CD4-positive, CD25-positive, alpha-beta regulatory T cell (primary cell): ENCODE data around the gene CCNQ. TPM values are rescaled to one million over a fixed set of nuclear protein-coding genes. Genes with fewer than 3 reads are reported as not detected.

Experiments
- ATAC-seq, 2 donors: fragments of 150-1000 bp; cut with Tn5 transposase; one replicate each; pipeline ENCODE4 v1.10.0; 2021; ENCODE audit warnings: low read depth in 2 of 2, moderate number of reproducible peaks in 2 of 2, moderate library complexity in 1 of 2
- DNase-seq, 3 donors: peaks; one replicate each; pipeline versions ENCODE4 v3.0.0 to v3.0.0-alpha.2; 2012 to 2022; ENCODE audit warnings: mixed read lengths in 1 of 3
- H3K27ac ChIP-seq: one replicate; pipeline ENCODE4 v1.7.0; 2013; ENCODE audit warnings: mild to moderate bottlenecking, low read length; ENCODE audit not compliant: insufficient read depth, poor library complexity, severe bottlenecking
- H3K27me3 ChIP-seq: one replicate; pipeline ENCODE4 v1.7.0; 2013; ENCODE audit warnings: low read length; ENCODE audit not compliant: control insufficient read depth, insufficient read depth
- H3K36me3 ChIP-seq: one replicate; pipeline ENCODE4 v1.7.0; 2013; ENCODE audit warnings: mild to moderate bottlenecking, low read length, moderate library complexity; ENCODE audit not compliant: control insufficient read depth, insufficient read depth
- H3K4me1 ChIP-seq: 2 replicates; pipeline ENCODE4 v1.7.0; 2013; ENCODE audit warnings: mild to moderate bottlenecking, low read length; ENCODE audit not compliant: insufficient read depth, control insufficient read depth, poor library complexity, severe bottlenecking
- H3K4me3 ChIP-seq: one replicate; pipeline ENCODE4 v1.7.0; 2013; ENCODE audit warnings: low read depth, mild to moderate bottlenecking, low read length, moderate library complexity
- H3K9me3 ChIP-seq, 2 experiments: 1 replicate in 1 of 2; 2 replicates in 1 of 2; pipeline ENCODE4 v1.7.0; 2013; ENCODE audit warnings: low read length in 2 of 2, mild to moderate bottlenecking in 1 of 2, moderate library complexity in 1 of 2; ENCODE audit not compliant: control insufficient read depth in 2 of 2
- H3K27ac Mint-ChIP-seq, 3 donors: one replicate each; pipeline ENCODE4 v1.8.0; 2020 to 2022; ENCODE audit warnings: mild to moderate bottlenecking in 3 of 3, mixed read lengths in 3 of 3, moderate library complexity in 2 of 3
- H3K27me3 Mint-ChIP-seq: one replicate; pipeline ENCODE4 v1.8.0; 2022; ENCODE audit warnings: mild to moderate bottlenecking, mixed read lengths
- H3K36me3 Mint-ChIP-seq: one replicate; pipeline ENCODE4 v1.8.0; 2020; ENCODE audit warnings: mixed read lengths
- H3K4me1 Mint-ChIP-seq, 4 donors: one replicate each; pipeline ENCODE4 v1.8.0; 2020 to 2022; ENCODE audit warnings: mixed read lengths in 4 of 4, mild to moderate bottlenecking in 1 of 4
- H3K4me3 Mint-ChIP-seq, 4 donors: one replicate each; pipeline ENCODE4 v1.8.0; 2020 to 2022; ENCODE audit warnings: mild to moderate bottlenecking in 4 of 4, mixed read lengths in 4 of 4, moderate library complexity in 3 of 4
- H3K9me3 Mint-ChIP-seq, 7 donors: one replicate each; pipeline ENCODE4 v1.8.0; 2020 to 2022; ENCODE audit warnings: mixed read lengths in 7 of 7, mild to moderate bottlenecking in 3 of 7, moderate library complexity in 2 of 7
- polyA plus RNA-seq, 4 donors: library from polyadenylated mRNA; unstranded; fragments of 300-500 nt; fragmentation: Illumina TruSeq; gene quantifications; one replicate each; pipeline ENCODE4 v1.2.3, GENCODE V29; 2021
- total RNA-seq: library from RNA; stranded (reverse); gene quantifications from one replicate; pipeline ENCODE4 v1.2.3, GENCODE V29; 2022

CCNQ gene
- total and polyA plus RNA-seq, 5 donors from 2014 or later, result 23.8 to 78.4 (median 76.8) TPM

DNA sequence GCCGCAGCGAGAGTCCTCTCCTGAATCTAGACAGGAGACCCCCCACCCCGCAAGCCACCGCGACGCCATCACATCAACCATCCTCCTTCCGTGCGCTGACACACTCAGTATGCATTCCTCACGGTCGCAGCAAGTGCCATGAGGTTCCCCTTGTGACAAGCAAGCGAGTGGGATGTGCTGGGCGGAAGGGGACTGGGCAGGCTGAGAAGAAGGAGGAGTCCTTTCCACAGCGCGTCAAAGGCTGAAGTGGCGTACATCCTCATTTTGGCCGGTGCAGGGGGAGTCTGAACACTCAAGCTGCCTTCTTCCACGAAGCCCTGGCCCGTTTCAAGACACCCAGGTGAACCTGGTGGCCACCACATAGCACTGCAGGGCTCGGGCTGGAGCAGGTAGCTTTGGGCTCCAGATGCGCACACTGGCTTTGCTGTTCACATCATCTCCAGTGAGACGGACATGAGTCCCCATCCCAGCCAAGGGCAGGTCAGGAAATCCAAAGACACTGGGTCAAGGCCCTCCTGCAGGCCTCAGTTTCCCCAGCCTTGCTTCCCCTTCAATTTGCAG is 30.4 kb downstream of the CCNQ start:
- H3K36me3 Mint-ChIP-seq, result no peaks in the 10 kb centered on the region
- no peak overlapping the region for H3K27ac Mint-ChIP-seq
- no peak overlapping the region for H3K4me3 Mint-ChIP-seq
- H3K9me3 ChIP-seq, result no peaks in the 10 kb centered on the region
- DNase-seq, result no peak
- no peaks in the 10 kb centered on the region for H3K27me3 ChIP-seq
- no peaks in the 10 kb centered on the region for H3K4me1 ChIP-seq
- no peaks in the 10 kb centered on the region for H3K36me3 ChIP-seq
- H3K27me3 Mint-ChIP-seq, result no peaks in the 10 kb centered on the region
- H3K27ac ChIP-seq, result no peak overlapping the region
- H3K4me3 ChIP-seq, result no peak overlapping the region
- ATAC-seq, result no peak
- peaks cover 0 to 4% (median 0%) of the 10 kb centered on the region in 4 donors for H3K4me1 Mint-ChIP-seq
- no peaks in the 10 kb centered on the region for H3K9me3 Mint-ChIP-seq

DNA sequence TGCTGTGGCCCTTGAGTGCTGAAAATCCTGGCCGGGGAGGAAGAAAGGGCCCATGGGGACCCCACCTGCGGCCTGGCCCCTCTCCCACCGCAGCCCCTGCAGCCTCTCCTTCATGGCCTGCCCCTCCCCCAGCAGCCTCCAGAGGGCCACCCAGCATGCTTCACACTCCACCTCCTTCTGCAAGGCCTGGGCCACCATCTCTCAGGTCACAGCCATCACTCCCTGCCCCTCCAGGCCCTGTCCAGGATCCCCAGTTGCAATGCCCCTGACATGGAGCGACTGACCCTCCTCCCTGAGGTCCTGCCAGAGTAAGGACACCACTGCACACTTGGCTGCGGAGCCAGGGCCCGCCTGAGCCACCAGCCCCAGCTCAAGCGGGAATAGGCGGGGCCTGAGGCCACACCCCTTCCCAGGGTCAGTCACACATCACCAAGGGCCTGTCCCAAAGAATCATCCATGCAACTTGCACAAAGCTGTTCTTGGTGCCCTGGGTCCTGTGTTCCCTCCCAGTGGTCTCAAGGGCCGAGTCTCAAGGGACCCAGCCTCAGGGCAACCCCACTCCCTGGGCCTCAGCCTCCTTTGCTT is 32.9 kb downstream of the CCNQ start:
- H3K4me1 Mint-ChIP-seq, result peaks cover 0 to 1% (median 0%) of the 10 kb centered on the region in 4 donors
- Histone ChIP-seq H3K27me3 (no peaks in the 10 kb centered on the region), H3K4me1 (no peaks in the 10 kb centered on the region), H3K9me3 (no peaks in the 10 kb centered on the region), H3K27ac (no peak overlapping the region), H3K4me3 (no peak overlapping the region), H3K36me3 (no peaks in the 10 kb centered on the region)
- H3K4me3 Mint-ChIP-seq, result no peak overlapping the region
- H3K9me3 Mint-ChIP-seq, result no peaks in the 10 kb centered on the region
- no peak overlapping the region for H3K27ac Mint-ChIP-seq
- no peaks in the 10 kb centered on the region for H3K27me3 Mint-ChIP-seq
- DNase-seq (no peak), ATAC-seq (no peak)
- H3K36me3 Mint-ChIP-seq, result no peaks in the 10 kb centered on the region

- H3K9me3 Mint-ChIP-seq, result no peaks in the 10 kb centered on the region
- no peak overlapping the region for H3K4me3 ChIP-seq
- ATAC-seq (no peak), DNase-seq (no peak)
- H3K27me3 Mint-ChIP-seq, result no peaks in the 10 kb centered on the region
- no peaks in the 10 kb centered on the region for H3K9me3 ChIP-seq
- H3K4me3 Mint-ChIP-seq, result no peak overlapping the region
- no peaks in the 10 kb centered on the region for H3K4me1 ChIP-seq
- no peak overlapping the region for H3K27ac Mint-ChIP-seq
- no peaks in the 10 kb centered on the region for H3K27me3 ChIP-seq
- no peaks in the 10 kb centered on the region for H3K36me3 Mint-ChIP-seq
- H3K27ac ChIP-seq, result no peak overlapping the region
- H3K4me1 Mint-ChIP-seq, result no peaks in the 10 kb centered on the region
- H3K36me3 ChIP-seq, result no peaks in the 10 kb centered on the region
Measured at GRCh38 chrX:153564047-153564606, 34.8 kb downstream of the CCNQ start.

GRCh38 chrX:153562546-153562945 is 36.4 kb downstream of the CCNQ start:
- no peaks in the 10 kb centered on the region for H3K36me3 Mint-ChIP-seq
- H3K27ac Mint-ChIP-seq, result no peak overlapping the region
- H3K9me3 Mint-ChIP-seq, result no peaks in the 10 kb centered on the region
- ATAC-seq (no peak), DNase-seq (no peak)
- Histone ChIP-seq H3K4me3 (no peak overlapping the region), H3K27ac (no peak overlapping the region), H3K27me3 (no peaks in the 10 kb centered on the region), H3K9me3 (no peaks in the 10 kb centered on the region), H3K4me1 (no peaks in the 10 kb centered on the region), H3K36me3 (no peaks in the 10 kb centered on the region)
- no peaks in the 10 kb centered on the region for H3K4me1 Mint-ChIP-seq
- H3K4me3 Mint-ChIP-seq, result no peak overlapping the region
- no peaks in the 10 kb centered on the region for H3K27me3 Mint-ChIP-seq

DNA sequence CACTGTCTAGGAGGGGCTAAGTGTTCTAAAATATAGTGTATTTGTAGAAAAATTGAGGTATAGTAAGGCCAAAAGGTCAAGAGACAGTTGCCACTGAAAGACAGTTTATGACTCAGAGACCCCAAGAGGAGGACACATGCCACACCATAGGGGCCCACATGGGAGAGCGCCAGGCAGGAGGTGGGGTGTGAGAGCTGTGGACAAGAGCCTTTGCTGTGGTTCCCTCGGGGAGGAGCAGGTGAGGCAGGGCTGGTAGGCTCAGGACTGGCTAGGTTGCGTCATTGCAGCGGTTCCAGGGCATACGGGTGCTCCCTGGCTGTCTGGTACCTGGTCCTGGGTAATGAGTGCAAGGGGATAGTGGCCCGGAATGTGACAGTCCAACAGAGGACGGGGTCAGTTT is 37.6 kb downstream of the CCNQ start:
- H3K4me3 ChIP-seq, result no peak overlapping the region
- H3K4me1 ChIP-seq, result no peaks in the 10 kb centered on the region
- no peaks in the 10 kb centered on the region for H3K36me3 ChIP-seq
- H3K27me3 Mint-ChIP-seq, result no peaks in the 10 kb centered on the region
- no peaks in the 10 kb centered on the region for H3K9me3 Mint-ChIP-seq
- H3K9me3 ChIP-seq, result no peaks in the 10 kb centered on the region
- H3K4me1 Mint-ChIP-seq, result no peaks in the 10 kb centered on the region
- H3K27ac Mint-ChIP-seq, result no peak overlapping the region
- no peak for ATAC-seq
- H3K4me3 Mint-ChIP-seq, result no peak overlapping the region
- H3K36me3 Mint-ChIP-seq, result no peaks in the 10 kb centered on the region
- no peak overlapping the region for H3K27ac ChIP-seq
- H3K27me3 ChIP-seq, result no peaks in the 10 kb centered on the region
- no peak for DNase-seq

DNA sequence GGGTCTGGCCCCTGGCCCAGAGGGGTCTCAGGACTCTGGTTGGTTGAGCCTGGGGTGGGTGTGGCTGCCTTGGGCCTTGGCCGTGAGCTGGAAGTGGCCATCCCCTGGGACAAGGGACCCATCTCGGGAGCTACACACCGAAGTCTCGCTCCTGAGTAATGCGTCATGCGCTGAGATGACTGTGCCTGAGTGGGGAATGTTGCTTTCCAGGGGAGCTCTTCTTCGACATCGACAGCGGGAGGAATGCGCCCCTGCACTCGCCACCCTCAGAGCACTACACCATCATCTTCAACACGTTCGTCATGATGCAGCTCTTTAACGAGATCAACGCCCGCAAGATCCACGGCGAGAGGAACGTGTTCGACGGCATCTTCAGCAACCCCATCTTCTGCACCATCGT is 38.5 kb downstream of the CCNQ start:
- Histone ChIP-seq H3K4me1 (no peaks in the 10 kb centered on the region), H3K9me3 (no peaks in the 10 kb centered on the region), H3K36me3 (no peaks in the 10 kb centered on the region), H3K4me3 (no peak overlapping the region), H3K27ac (no peak overlapping the region), H3K27me3 (no peaks in the 10 kb centered on the region)
- DNase-seq (no peak), ATAC-seq (no peak)
- Mint-ChIP-seq H3K4me1 (no peaks in the 10 kb centered on the region), H3K4me3 (no peak overlapping the region), H3K27me3 (no peaks in the 10 kb centered on the region), H3K27ac (no peak overlapping the region), H3K36me3 (no peaks in the 10 kb centered on the region), H3K9me3 (no peaks in the 10 kb centered on the region)

GRCh38 chrX:153560000-153560399 is 38.9 kb downstream of the CCNQ start:
- DNase-seq (no peak), ATAC-seq (no peak)
- Histone ChIP-seq H3K36me3 (no peaks in the 10 kb centered on the region), H3K27ac (no peak overlapping the region), H3K4me1 (no peaks in the 10 kb centered on the region), H3K9me3 (no peaks in the 10 kb centered on the region), H3K4me3 (no peak overlapping the region), H3K27me3 (no peaks in the 10 kb centered on the region)
- H3K4me3 Mint-ChIP-seq, result no peak overlapping the region
- no peaks in the 10 kb centered on the region for H3K4me1 Mint-ChIP-seq
- H3K9me3 Mint-ChIP-seq, result no peaks in the 10 kb centered on the region
- H3K27ac Mint-ChIP-seq, result no peak overlapping the region
- H3K27me3 Mint-ChIP-seq, result no peaks in the 10 kb centered on the region
- no peaks in the 10 kb centered on the region for H3K36me3 Mint-ChIP-seq
